BE2C (cell line): ENCODE measurements around the gene KRT31.

Experiments
- DNase-seq: peaks from one replicate; pipeline ENCODE4 v3.0.0-alpha.2; 2020
- H3K27me3 ChIP-seq: fragments of 250-450 bp; sonication (Bioruptor Pico); 2 replicates; pipeline ENCODE4 v1.5.1; 2020; ENCODE audit warnings: mild to moderate bottlenecking
- H3K36me3 ChIP-seq: fragments of 250-450 bp; sonication (Bioruptor Pico); 2 replicates; pipeline ENCODE4 v1.5.1; 2020; ENCODE audit warnings: mild to moderate bottlenecking
- H3K4me1 ChIP-seq: fragments of 250-450 bp; sonication (Bioruptor Pico); 2 replicates; pipeline ENCODE4 v1.5.1; 2020
- H3K4me3 ChIP-seq: 2 replicates; pipeline ENCODE4 v1.5.1; 2011; ENCODE audit warnings: low read depth, low read length
- H3K9me3 ChIP-seq: fragments of 250-450 bp; sonication (Bioruptor Pico); 2 replicates; pipeline ENCODE4 v1.5.1; 2020
- TF ChIP-seq, protein P1 (sequence below): IDR thresholded peaks from 2 replicates; pipeline ENCODE4 v1.5.1; 2012; ENCODE audit warnings: mild to moderate bottlenecking, low read depth, low read length

The KRT31 gene

DNA sequence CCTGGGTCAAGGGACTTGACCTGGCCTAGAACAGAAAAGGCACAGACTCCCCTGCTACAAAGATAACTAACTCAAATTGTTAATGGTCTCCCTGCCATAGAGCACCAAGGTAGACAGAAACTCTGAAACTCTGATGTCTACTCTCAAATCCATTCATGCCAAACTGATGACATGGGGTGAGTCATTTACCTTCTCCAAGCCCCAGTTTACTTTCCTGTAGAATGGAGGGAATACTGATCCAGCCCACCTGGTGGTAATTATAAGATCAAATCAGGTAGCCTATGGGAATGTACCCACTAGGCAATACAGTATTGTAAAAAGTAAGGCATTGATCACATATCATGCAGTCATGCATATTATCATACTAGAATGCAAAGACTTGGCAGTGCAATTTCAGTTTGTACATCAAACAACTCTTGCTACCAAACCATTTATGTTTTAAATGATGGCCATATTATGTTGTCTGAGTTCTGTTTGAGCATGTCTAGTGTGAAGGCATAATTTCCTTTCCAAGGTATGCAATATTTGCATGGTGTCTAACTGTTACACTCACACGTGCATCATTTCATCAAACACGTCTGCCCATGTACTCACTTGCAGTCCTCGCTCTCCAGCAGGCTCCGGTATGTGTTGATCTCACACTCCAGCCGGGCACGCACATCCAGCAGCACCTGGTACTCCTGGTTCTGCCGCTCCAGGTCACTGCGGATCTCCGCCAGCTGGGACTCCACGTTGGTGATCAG is 3.0 kb downstream of the KRT31 start:
- H3K36me3 ChIP-seq: no peaks in the 10 kb centered on the region
- H3K27me3 ChIP-seq: peaks cover 7% of the 10 kb centered on the region
- DNase-seq: no peak
- H3K4me1 ChIP-seq: no peaks in the 10 kb centered on the region
- TF ChIP-seq, protein P1, sequence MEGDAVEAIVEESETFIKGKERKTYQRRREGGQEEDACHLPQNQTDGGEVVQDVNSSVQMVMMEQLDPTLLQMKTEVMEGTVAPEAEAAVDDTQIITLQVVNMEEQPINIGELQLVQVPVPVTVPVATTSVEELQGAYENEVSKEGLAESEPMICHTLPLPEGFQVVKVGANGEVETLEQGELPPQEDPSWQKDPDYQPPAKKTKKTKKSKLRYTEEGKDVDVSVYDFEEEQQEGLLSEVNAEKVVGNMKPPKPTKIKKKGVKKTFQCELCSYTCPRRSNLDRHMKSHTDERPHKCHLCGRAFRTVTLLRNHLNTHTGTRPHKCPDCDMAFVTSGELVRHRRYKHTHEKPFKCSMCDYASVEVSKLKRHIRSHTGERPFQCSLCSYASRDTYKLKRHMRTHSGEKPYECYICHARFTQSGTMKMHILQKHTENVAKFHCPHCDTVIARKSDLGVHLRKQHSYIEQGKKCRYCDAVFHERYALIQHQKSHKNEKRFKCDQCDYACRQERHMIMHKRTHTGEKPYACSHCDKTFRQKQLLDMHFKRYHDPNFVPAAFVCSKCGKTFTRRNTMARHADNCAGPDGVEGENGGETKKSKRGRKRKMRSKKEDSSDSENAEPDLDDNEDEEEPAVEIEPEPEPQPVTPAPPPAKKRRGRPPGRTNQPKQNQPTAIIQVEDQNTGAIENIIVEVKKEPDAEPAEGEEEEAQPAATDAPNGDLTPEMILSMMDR: no peak
- no peak overlapping the region for H3K4me3 ChIP-seq
- no peaks in the 10 kb centered on the region for H3K9me3 ChIP-seq

DNA sequence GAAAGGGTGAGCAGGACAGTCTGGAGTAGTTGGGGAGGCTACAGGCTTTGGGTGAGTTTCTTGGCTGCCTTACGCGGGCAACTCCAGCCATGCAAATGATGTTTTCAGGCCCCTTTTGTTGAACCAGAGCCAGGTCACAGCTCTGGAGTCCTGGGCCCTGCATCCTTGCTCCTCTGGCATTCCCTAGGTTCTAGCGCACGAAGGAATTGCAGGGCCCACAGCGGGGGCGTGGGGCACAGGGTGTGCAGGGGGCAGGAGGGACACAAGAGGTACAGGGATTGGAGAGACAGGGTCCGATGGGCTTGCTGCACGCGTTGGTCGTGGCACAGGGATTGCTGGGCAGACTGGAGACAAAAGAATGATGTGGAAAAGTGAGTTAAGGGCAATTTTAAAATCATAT is 3.6 kb downstream of the KRT31 start:
- Histone ChIP-seq H3K27me3 (peaks cover 7% of the 10 kb centered on the region), H3K4me1 (no peaks in the 10 kb centered on the region), H3K4me3 (no peak overlapping the region), H3K36me3 (no peaks in the 10 kb centered on the region), H3K9me3 (no peaks in the 10 kb centered on the region)
- TF ChIP-seq, protein P1: no peak
- no peak for DNase-seq

DNA sequence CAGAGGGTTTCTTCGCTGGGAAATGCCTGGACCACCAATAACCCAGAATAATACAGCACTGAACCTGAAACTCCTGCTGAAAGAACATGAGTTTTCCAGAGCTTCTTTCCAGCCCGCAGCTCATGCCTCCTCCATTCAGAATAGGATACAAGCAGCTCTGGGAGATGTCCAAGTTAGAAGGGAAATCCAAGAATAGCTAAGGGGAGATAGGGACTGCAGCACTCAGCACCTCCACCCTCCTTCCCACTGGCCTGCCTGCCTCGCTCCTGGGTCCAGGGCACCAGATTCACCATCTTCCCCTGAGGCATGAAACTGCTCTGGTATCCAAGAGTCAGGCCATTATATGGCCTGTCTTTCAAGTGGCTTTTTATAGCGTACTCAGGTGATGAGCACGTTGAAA is 4.1 kb downstream of the KRT31 start:
- H3K27me3 ChIP-seq: peaks cover 7% of the 10 kb centered on the region

DNA sequence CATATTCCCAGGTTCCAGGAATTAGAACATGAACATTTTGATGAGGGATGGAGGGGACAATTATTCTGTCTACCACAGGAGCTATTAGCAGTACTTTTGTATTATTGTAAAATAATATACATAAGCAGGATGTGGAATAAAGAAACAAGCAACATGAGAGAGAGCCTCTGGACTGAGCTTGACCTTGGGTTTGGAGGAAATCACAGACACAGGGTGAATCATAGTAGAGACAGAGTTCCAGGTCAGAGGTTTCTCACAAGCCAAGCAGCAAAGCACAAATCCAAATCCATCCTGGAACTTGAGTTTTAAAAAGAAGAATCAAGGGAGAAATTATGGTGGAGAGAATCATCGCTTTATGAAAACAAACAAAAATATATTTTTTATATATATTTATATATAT is 5.1 kb downstream of the KRT31 start:
- peaks cover 12% of the 10 kb centered on the region for H3K27me3 ChIP-seq
- H3K36me3 ChIP-seq: no peaks in the 10 kb centered on the region
- H3K4me3 ChIP-seq: no peak overlapping the region
- H3K4me1 ChIP-seq: no peaks in the 10 kb centered on the region
- H3K9me3 ChIP-seq: no peaks in the 10 kb centered on the region
- DNase-seq: no peak
- TF ChIP-seq, protein P1: no peak

More for the DNA sequence above, 4.1 kb downstream of the KRT31 start:
- Histone ChIP-seq H3K9me3 (no peaks in the 10 kb centered on the region), H3K4me3 (no peak overlapping the region), H3K36me3 (no peaks in the 10 kb centered on the region), H3K4me1 (no peaks in the 10 kb centered on the region)
- DNase-seq: no peak
- TF ChIP-seq, protein P1: no peak

DNA sequence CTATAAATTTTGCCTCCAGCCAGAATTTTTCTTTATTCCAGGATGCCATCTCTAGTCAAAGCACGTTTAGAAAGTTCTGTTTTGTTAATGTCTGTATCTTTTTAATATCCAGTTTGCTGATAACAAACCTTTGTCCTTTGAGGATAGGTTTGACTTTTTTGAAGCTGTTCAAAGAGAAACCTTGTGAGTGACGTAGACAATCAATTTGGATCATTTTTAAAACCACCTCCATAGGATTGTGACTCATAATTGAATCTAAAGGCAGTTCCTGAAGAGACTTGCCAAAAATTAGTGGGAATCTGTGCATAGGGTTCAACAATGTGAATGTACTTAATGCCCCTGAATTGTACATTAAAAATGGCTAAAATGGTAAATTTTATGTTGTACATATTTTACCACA is 5.9 kb downstream of the KRT31 start:
- H3K9me3 ChIP-seq: no peaks in the 10 kb centered on the region
- TF ChIP-seq, protein P1: no peak
- no peaks in the 10 kb centered on the region for H3K4me1 ChIP-seq
- no peaks in the 10 kb centered on the region for H3K36me3 ChIP-seq
- H3K27me3 ChIP-seq: peaks cover 7% of the 10 kb centered on the region; the same call in 1 of the 2 replicates
- no peak overlapping the region for H3K4me3 ChIP-seq
- DNase-seq: no peak

DNA sequence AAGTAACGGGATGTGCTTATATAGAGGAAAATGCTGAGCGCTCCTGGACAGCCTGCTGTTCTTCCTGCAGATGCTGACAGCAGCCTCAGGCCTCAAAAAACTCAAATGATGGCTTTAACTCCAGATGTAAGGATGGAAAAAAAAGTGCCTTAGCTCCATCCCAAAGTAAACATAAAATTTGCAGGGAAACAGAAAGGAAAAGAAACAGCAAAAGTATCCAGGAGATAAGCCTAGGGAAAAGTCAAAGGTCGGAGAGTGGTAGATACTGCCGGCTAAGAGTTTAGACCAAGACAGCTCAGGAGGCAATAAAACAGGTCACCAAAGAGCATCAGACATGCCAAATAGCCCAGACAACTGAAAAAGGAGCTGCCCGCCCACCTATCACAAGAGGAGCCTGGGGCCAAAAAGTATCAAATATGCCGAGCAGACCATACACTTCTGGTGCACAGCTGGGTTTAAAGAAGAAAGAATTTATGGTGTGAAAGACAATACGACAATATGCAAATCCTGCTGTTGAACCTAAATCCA is 6.9 kb downstream of the KRT31 start:
- Histone ChIP-seq H3K4me1 (no peaks in the 10 kb centered on the region), H3K9me3 (no peaks in the 10 kb centered on the region), H3K4me3 (no peak overlapping the region), H3K27me3 (peaks cover 7% of the 10 kb centered on the region; the same call in 1 of the 2 replicates), H3K36me3 (no peaks in the 10 kb centered on the region)
- DNase-seq: no peak
- TF ChIP-seq, protein P1: no peak
